Muscle of arm (tissue), 12 donors: ENCODE measurements around the gene MACROD1. TPM values are rescaled to one million over a fixed set of nuclear protein-coding genes. Genes with fewer than 3 reads are reported as not detected.

Source experiments
- DNase-seq: peaks from one replicate; pipeline ENCODE4 v3.0.0-alpha.2; 2013
- polyA plus RNA-seq, 12 donors: library from polyadenylated mRNA; unstranded; fragments of 120-200 nt; gene quantifications; one replicate each; pipeline ENCODE4 v1.2.1, GENCODE V29; 2013; ENCODE audit not compliant: insufficient read length in 12 of 12

The MACROD1 gene
- polyA plus RNA-seq, 12 donors, result 41.1 to 129 (median 55.2) TPM; not detected in 1

- no peak for DNase-seq
These were observed 71.3 kb downstream of the MACROD1 start for GRCh38 chr11:64094463-64095260.

- DNase-seq, result no peak
These were observed 72.5 kb downstream of the MACROD1 start for GRCh38 chr11:64093233-64094039.

- no peak for DNase-seq
These were observed 73.2 kb downstream of the MACROD1 start for GRCh38 chr11:64092761-64093136.

GRCh38 chr11:64092111-64092760 lies 73.7 kb downstream of the MACROD1 start:
- DNase-seq, result no peak

GRCh38 chr11:64090806-64091516 lies 75.0 kb downstream of the MACROD1 start:
- DNase-seq, result no peak

- DNase-seq, result no peak
These were observed 75.8 kb downstream of the MACROD1 start for GRCh38 chr11:64089915-64090805.

GRCh38 chr11:64089493-64089892 lies 76.4 kb downstream of the MACROD1 start:
- DNase-seq, result no peak

GRCh38 chr11:64089027-64089360 lies 76.9 kb downstream of the MACROD1 start:
- no peak for DNase-seq

- no peak for DNase-seq
These were observed 77.5 kb downstream of the MACROD1 start for GRCh38 chr11:64088162-64089026.

GRCh38 chr11:64086258-64087123 lies 79.4 kb downstream of the MACROD1 start:
- peak; percentile 82 for DNase-seq

GRCh38 chr11:64085906-64086257 lies 80.0 kb downstream of the MACROD1 start:
- no peak for DNase-seq

- no peak for DNase-seq
These were observed 80.8 kb downstream of the MACROD1 start for GRCh38 chr11:64084951-64085710.

GRCh38 chr11:64084146-64084950 lies 81.6 kb downstream of the MACROD1 start:
- no peak for DNase-seq

GRCh38 chr11:64083398-64084080 lies 82.4 kb downstream of the MACROD1 start:
- DNase-seq, result no peak

GRCh38 chr11:64081745-64082442 lies 84.0 kb downstream of the MACROD1 start:
- no peak for DNase-seq

- no peak for DNase-seq
These were observed 85.5 kb downstream of the MACROD1 start for GRCh38 chr11:64080390-64080789.
